DMS 273 (cell line): Measurements from ENCODE around the gene FLNC.

Experiments
- DNase-seq: peaks from one replicate; lab custom pipeline; 2025; ENCODE audit not compliant: unreplicated experiment; lab: John Stamatoyannopoulos, UW

FLNC gene

DNA sequence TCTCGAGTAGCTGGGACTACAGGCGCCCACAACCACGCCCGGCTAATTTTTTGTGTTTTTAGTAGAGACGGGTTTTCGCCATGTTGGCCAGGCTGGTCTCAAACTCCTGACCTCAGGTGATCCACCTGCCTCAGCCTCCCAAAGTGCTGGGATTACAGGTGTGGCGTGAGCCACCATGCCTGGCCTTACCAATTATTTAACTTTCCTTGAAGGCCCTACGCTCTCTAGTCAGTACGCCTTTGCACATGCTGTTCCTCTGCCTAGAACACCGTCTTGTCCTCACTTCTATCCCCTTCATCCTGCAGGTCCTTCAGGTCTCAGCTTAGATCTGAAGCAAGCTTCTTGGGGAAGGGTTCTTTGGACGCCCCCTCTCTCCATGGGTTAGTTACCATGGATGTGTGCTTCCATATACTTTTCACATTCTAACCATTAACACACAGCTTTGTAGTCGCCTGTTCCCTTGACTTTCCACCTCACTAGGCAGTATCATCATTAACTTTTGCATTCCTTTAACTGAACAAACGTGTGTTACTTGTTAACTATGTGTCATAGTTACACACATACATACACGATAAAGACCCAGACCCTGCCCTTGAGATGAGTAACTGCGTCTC is 31.9 kb downstream of the FLNC start:
- no peak for DNase-seq

- DNase-seq = peak; percentile 99
Measured at GRCh38 chr7:128862571-128863432, 32.6 kb downstream of the FLNC start, which contains the start of gene ATP6V1F. TSS of gene ATP6V1F (plus strand) at chr7:128862856. CDS start at chr7:128862905, 49 bp downstream.

DNA sequence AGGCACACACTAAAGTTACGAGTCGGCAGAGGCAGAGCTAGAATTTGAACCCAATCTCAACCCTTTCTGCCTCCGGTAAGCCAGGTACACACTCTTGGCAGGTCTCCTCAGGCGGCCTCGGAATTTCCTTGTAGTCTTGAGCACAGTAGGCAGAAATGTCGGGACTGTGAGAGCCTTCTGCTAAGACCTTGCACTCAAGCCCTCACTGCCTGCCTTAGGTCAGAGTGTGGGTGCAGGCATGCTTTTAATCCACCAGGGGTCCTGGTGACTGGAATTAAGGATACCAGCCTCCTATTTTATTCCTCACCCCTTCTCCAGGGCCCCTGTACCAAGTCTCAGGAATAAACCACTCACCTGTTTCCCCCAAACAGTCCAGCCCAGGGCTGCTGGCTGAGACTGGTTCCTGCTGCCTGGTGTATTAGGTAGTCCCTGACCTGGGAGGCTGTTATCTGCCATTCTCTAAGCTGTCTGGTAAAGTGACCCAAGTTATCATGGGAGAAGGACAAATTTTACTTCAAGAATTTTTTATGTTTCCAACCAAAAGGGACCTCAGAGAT is 33.3 kb downstream of the FLNC start:
- peak; percentile 93 for DNase-seq

DNA sequence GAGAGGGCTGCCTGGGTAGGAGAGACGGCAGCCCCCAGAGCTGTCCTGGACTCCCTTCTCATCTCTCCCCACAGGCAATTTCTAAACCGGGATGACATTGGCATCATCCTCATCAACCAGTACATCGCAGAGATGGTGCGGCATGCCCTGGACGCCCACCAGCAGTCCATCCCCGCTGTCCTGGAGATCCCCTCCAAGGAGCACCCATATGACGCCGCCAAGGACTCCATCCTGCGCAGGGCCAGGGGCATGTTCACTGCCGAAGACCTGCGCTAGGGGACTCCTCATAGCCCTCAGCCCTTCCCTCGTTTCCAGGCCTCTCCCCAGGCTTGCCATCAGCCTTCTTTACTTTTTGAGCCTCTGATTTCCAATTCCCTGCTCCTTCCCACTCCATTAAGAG is 35.1 kb downstream of the FLNC start:
- DNase-seq = no peak

GRCh38 chr7:128865996-128866877 is 36.0 kb downstream of the FLNC start:
- DNase-seq = no peak

DNA sequence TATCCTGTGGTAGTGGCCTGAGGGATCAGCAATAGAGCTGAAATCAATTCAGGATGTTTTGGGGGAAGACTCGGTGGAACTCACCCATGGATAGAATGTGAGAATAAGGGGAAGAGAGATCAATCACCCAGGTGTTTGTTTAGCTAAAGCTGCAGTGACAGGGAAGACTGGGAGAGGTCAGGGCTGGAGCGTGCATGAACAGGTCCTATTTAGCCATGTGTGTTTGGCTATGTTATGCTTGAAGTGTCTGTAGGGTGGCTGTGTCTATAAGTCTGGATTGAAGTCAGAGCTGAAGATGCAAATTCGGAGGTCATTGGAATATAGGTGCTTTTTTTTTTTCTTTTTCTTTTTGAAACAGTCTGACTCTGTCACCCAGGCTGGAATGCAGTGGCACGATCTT is 37.0 kb downstream of the FLNC start:
- no peak for DNase-seq

DNA sequence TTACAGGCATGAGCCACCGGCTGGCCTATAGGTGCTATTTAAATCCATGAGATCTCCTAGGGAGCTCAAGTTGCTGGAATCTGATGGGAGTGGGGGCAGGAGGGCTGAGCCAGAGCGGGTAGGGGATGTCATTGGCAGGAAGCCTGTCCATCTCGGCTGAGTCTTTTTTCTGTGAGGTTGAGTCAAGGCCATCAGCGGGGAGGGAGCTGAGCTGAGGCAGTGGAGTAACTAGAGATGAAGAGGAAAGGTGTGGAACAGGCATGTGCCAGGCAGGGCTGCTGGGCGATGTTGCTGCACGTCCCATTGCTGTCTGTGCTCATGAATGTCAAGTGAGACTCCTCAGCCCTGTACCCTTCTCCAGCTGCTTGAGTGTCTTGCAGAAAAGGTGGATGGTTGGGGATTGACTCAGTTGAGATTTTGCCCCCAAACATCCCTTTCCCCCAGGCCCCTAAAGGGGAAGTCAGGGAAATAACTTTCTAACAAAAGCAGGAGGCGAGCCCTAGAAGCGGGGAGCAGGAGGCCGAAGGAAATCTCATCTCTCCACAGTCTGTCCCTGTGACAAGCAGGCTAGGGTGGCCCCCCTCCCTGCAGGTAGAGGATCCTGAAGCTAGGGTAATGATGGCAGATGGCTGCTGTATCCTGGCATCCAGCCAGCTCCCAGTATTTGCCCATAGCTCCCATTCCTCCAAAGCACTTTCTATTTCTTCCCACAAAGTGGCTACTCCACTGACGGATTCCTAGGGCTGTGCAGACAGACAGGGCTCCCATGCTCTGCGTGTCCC is 37.8 kb downstream of the FLNC start:
- peak; percentile 96 for DNase-seq

DNA sequence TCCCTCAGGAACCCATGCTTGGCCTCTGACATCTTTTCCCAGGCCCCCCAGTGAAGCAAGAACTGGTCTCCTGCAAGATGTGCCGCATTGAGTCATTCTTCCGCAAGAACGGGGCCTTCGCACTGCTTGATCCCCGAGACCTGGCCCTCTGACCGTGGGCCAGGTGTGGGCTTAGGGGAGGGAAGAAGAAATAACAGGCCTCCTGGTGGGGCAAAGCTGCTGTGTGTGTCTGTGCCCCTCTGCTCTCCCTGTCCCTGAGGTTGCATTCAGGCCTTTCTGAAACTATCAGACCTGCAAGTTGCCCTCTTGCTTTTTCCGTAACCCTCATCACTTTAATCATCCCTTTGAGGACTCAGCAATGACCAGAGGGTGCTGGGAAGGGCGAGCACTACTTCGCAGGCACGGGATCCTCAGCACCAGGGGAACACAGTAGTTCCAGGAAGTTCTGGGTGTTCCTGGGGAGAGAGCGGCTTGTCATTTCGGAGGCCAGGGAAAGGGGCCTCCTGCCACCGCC is 38.5 kb downstream of the FLNC start:
- DNase-seq = peak; percentile 84

GRCh38 chr7:128869138-128869943 is 39.1 kb downstream of the FLNC start:
- DNase-seq = peak; percentile 86

DNA sequence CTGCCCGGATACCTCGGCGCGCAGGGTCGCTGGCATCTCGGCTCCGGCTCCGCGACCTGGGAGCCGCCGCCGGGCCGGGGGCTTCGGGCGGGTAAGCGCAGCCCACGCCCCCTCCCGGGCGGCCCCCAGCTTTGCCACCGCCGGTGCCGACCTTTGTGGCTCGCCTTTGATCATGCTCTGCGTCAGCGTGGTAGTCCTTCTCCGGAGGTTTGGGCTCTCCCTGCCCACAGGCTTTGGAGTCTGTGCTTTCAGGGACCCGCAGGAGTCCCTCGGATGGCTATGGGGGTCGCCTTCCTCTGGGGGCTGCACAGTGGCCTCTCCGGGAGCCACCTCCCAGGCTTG is 39.7 kb downstream of the FLNC start:
- no peak for DNase-seq

- no peak for DNase-seq
Measured at GRCh38 chr7:128871050-128871449, 40.8 kb downstream of the FLNC start.

- peak; percentile 49 for DNase-seq
Measured at GRCh38 chr7:128872394-128872824, 42.2 kb downstream of the FLNC start.

DNA sequence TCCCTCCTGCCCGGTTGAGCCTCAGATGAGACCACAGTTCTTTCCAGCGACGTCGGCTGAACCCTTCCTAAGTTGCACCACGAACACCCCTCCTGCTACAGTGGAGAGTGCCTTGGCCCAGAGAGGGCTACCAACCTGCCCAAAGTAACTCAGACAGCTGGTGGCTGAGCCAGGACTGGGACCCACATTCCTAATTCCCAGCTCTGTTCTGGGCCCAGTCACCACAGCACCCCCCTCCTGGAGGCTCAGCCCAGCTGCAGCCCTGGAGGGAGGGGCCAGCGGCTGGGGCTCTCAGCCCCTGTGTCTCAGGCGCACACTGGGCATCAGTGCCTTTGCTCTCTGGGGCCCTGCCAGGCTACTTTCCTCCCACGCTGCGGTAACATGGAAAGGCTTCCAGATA is 43.0 kb downstream of the FLNC start:
- DNase-seq = no peak

DNA sequence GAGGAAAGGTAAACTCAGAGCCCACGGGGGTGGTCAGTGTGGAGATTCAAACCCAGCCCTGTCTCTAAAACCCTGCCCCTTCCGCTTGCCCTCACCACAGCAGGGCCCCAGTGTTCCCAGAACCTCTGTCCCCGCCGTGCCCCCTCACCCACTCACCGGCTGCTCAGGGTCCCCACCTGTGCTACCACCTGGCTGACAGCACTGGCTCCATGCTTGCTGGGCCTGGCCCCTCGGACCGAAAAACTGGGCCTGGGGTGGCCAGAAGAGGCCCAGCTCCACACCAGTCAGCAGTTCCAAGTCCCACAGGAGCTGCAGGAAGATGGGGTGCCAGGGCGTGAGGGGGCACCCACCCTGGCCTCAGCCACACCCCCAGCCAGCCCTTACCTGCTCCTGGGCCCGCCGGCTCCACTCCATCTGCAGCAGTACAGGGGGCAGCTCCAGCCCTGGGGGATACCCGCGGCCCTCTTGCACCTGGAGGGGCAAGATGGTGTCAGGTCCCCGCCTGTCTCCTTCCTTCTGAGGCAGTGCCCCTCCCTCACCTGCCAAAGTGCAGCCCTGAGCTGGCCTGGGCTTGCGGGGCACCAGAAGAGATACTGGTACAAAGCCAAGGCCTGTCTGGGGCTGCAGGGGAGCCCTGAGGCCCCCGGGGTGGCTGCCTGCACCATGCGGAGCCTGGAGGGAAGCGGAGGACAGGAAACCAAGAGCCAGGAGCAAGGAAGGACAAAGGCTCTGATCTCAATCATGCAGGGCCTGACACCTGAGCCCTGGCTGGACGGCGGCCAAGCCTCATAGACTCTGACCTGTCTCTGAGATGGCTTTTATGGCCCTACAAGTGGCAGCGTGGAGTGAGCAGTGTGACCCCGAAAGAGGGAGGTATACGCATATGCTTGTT is 44.2 kb downstream of the FLNC start:
- DNase-seq = peak; percentile 41

DNA sequence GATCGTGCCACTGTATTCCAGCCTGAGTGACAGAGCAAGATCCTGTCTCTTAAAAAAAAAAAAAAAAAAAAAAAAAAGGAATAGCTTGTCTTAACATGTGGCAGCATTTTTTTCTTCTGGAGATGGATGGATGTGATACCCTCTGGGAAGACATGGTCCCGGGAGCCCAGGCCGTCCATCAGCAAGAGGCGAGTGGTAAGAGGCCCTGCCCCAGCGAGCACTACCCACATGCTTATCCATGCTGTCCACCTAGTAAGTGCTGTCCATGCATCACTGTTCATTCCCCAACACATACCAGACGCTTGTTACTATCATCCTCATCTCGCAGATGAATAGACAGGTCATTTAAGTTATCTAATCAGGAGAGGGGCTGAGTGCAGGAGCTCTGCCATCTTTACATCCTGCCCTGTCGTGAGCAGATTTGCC is 45.3 kb downstream of the FLNC start:
- no peak for DNase-seq

- no peak for DNase-seq
Measured at GRCh38 chr7:128876127-128876526, 45.9 kb downstream of the FLNC start.

DNA sequence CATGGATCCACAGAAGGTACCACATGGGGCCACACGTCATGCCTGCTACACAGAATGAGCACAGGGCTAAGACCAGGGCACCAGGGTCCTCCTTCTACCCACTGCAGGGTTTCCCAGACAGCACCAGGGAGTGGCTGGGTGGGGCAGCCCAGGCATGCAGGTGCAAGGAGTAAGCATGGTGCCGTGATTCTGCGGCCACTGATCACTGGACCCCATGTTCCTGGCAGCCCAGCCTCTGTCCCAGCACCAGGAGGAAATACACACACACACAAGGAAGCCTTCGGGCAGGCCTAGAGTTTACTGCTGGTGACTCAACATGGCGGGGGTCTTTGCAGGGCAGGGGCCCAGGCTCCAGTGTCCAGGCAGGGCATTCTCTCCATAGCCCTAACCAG is 46.4 kb downstream of the FLNC start:
- no peak for DNase-seq

GRCh38 chr7:128876978-128877755 is 47.0 kb downstream of the FLNC start:
- no peak for DNase-seq
